ENCODE measurements around the gene KRTAP2-1.
"Not testable (repeated sequence)": the region's sequence is repeated elsewhere in the genome, so short reads cannot be mapped to it uniquely, and the experiment has no call there.

The KRTAP2-1 gene, protein sequence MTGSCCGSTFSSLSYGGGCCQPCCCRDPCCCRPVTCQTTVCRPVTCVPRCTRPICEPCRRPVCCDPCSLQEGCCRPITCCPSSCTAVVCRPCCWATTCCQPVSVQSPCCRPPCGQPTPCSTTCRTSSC

GRCh38 chr17:41046735-41047465 is at the start of gene KRTAP2-1:
Gene KRTAP2-1, minus strand, starts transcription at chr17:41047316. Its CDS starts 49 bp downstream, at chr17:41047267.
- not testable (repeated sequence) for DNase-seq (ENCODE audit: extremely low read depth in 1 of 2, low read depth in 1 of 2)

DNA sequence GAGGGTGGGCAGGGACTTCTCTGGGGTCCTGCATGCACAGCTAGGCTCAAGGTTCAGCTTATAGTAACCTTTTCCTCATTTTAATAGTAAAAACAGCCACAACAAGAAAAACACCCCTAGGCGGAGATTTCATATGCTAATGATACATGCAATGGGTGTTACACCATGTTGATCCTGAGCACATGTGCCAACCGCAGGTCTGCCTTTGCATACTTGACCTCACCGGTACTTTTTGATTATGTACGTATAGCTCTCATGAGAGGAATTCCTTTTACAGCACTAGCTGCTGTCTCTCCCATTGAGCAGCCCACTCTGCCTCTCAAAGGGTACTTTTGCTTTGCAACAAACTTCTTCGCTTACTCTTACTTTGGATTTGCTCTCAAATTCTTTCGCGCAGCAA is 48.9 kb upstream of the KRTAP2-1 start:
- DNase-seq (ENCODE audit: extremely low read depth in 1 of 2, low read depth in 1 of 2) = no peak

DNA sequence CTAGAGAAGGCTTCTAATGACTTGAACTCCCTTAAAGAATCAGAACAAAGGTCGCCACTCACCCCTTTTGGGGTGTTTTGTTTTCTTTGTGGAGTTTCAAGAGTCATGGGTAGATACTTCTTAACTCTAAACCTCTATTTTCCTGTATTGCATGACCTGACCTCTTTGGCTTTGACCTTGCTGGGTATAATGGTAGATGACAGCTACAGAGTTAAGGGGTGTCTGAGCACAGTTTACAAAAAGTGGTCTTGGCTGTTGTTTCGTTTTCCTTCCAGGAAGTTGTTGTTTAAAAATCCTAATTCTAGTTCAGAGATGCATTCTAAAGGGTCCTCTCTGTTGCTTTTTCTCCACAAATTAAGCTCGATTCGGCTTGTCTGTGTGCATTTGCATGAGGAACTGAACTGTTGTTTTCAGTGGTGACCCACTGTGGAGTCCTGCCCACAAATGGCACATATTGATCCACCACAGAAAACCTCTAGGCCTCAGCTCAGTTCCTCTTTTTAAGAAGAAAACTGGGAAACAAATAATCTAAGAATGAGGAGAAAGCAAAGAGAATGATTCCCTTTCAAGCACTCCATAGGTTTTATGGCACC is 41.7 kb upstream of the KRTAP2-1 start:
- not testable (repeated sequence) for DNase-seq (ENCODE audit: extremely low read depth in 1 of 2, low read depth in 1 of 2)

DNA sequence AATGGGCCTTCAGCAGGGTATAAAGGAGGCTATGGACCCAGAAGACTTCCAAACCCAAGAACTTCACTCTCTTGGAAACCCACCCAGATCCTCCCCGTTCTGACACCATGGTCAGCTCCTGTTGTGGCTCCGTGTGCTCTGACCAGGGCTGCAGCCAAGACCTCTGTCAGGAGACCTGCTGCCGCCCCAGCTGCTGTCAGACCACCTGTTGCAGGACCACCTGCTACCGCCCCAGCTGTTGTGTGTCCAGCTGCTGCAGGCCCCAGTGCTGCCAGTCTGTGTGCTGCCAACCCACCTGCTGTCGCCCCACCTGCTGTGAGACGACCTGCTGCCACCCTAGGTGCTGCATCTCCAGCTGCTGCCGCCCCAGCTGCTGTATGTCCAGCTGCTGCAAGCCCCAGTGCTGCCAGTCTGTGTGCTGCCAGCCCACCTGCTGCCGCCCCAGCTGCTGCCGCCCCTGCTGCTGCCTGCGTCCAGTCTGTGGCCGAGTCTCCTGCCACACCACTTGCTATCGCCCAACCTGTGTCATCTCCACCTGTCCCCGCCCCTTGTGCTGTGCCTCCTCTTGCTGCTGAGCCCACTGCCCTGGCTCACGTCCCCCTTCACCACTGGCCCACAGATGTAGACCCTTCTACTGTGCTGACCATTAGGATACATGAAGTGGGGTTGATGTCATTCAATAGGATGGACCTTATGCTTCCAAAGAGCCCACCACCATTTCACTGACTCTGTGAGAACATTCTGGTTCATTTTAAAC is 37.2 kb upstream of the KRTAP2-1 start, which contains the start of gene KRTAP4-7:
TSS of gene KRTAP4-7 (plus strand) at position 51 of the 757 bp plus-strand sequence. CDS start at position 108, 57 bp downstream.
- DNase-seq (ENCODE audit: extremely low read depth in 1 of 2, low read depth in 1 of 2) = not testable (repeated sequence)

DNA sequence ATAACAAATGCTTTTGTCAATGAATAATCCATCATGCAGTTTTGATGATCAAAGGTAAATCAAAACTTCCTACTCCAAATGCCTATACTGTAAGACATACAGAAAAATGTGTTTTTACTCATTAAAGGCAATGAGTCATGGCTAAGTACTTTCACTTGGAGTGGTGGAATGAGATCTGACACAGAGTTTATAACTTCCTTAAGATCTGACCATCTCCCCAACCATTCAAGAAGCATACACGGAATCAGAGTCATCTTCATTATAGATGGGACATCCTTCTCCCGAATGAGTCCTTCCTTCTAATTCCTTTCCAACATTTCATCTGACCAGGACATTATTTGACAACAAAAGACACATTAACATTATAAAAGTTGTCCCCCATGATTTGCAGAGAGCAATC is 36.3 kb upstream of the KRTAP2-1 start:
- not testable (repeated sequence) for DNase-seq (ENCODE audit: extremely low read depth in 1 of 2, low read depth in 1 of 2)

DNA sequence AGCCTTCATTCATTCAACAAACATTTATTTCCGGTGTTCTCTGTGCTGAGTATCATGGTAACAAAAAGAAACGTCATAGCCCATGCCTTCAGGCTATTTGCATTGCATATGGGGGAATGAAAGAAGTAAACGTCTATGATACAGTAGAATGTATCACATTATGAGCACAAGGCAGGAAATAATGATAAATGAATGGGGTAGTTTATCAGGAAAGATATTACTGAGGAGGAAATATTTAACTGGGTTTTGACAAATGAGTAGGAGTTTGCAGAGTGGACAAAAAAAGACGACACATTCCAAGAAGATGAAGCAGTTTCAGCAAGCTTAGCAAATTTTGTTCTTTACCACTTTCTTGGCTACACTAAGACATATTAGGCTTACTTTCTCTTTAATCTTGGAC is 35.5 kb upstream of the KRTAP2-1 start:
- no peak for DNase-seq (ENCODE audit: extremely low read depth in 1 of 2, low read depth in 1 of 2)

DNA sequence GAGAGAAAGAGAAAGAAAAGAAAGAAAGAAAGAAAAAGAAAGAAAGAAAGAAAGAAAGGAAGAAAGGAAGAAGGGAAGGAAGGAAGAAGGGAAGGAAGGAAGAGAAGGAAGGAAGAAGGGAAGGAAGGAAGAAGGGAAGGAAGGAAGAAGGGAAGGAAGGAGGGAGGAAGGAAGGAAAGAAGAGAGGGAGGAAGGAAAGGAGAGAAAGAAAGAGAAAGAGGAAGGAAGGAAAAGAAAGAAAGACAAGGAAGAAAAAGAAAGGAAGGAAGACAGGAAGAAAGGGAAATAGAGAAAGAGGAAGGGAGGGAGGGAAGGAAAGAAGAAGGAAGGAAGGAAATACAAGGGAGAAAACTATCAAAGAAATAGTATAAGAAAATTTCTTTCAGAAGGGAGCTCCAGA is 29.7 kb upstream of the KRTAP2-1 start:
- DNase-seq (ENCODE audit: extremely low read depth in 1 of 2, low read depth in 1 of 2) = no peak

DNA sequence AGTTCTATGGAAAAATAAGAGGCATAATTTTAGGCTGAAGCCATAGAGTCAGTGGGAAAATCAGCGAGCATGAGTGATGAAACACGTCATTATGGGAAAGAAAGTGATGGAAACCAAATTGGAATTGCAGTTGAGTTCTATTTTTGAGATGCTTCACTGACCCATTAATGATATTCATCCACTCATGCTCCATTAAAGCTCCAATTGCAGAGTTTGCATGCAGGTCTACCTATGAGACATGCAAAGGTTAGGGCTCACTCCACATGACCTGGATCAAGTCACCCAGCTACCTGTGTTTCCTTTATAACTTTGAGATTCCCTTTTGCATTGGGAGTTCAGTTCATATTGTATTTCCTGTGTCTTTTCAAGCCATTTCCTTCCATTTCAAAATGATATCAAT is 26.6 kb upstream of the KRTAP2-1 start:
- no peak for DNase-seq (ENCODE audit: extremely low read depth in 1 of 2, low read depth in 1 of 2)

- DNase-seq (ENCODE audit: extremely low read depth in 1 of 2, low read depth in 1 of 2) = no peak
Measured at GRCh38 chr17:41071606-41072360, 24.7 kb upstream of the KRTAP2-1 start.

DNA sequence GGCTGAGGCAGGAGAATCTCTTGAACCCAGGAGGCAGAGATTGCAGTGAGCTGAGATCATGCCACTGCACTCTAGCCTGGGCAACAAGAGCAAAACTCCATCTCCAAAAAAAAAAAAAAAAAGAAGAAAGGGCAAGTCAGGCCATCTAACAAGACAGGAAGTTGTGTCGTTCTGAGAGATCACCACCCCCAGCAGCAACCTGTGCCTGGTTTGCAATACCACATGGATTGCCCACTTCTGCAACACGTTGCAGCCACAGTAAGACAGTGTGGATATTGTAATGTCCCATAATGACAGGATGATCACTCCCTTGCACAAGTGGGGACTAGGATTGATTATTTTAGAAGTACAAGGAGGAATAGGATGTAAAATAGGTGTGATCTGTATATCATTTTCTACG is 21.9 kb upstream of the KRTAP2-1 start:
- DNase-seq (ENCODE audit: extremely low read depth in 1 of 2, low read depth in 1 of 2) = no peak

GRCh38 chr17:41067281-41067680 is 20.2 kb upstream of the KRTAP2-1 start:
- DNase-seq (ENCODE audit: extremely low read depth in 1 of 2, low read depth in 1 of 2) = no peak

DNA sequence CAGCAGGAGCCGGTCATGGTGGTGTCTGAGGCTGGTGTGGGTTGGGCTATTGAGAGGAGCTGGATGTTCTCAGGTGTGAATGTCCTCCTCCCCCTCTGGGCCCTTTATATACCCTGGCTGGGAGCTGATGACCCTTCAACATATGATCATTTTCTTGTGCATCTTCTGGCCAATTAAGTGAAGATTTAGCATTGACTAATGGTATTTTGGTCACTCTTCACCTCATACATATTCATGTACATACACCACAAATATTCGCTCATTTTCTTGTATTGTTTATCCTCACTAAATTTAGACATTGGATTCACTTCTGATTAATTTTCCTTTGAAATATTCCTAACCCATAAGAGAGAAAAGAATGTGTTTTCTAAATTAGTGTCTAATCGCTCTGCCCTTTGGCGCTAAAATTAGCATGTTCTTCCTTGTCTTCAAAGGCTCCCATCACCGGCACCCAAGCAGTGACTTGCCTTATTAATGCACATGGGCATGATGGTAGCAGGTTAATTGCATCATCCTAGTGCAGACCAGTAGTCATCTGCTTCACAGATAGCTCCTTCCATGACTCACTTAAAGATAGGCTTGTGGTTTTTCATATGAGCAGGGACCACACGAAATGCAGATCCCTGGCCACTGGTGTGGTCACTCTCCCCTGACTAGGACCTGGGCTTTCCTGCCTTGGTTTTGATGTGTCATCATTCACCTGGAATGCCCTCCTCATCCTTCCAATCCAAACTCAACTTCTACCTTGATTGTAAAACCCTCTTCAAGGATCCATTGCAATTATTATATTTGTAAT is 18.9 kb upstream of the KRTAP2-1 start, which contains the start of gene KRTAP2-4:
TSS of gene KRTAP2-4 (minus strand) at position 51 of the 796 bp plus-strand sequence. CDS start at position 17, 34 bp downstream.
- no peak for DNase-seq (ENCODE audit: extremely low read depth in 1 of 2, low read depth in 1 of 2)

GRCh38 chr17:41065016-41065689 is 18.0 kb upstream of the KRTAP2-1 start:
- DNase-seq (ENCODE audit: extremely low read depth in 1 of 2, low read depth in 1 of 2) = not testable (repeated sequence)

GRCh38 chr17:41064301-41064700 is 17.2 kb upstream of the KRTAP2-1 start:
- no peak for DNase-seq (ENCODE audit: extremely low read depth in 1 of 2, low read depth in 1 of 2)

DNA sequence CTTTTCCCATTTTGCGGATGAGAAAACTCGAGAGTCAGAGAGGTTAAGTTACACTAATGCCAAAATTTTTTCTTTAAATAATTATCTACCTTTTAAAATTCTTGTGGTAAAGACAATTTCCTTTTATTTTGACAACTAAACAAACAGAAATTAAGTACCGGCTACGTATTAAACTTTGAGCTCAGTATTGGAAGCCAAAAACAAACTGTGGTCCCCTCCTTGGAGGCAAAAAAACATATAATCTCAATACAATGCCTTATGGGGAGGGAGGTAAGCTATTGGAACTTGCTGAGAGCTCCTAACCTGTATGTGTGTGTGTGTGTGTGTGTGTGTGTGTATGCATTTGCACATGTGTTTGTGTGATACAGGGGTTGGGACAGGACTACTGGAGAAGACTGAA is 16.3 kb upstream of the KRTAP2-1 start:
- no peak for DNase-seq (ENCODE audit: extremely low read depth in 1 of 2, low read depth in 1 of 2)

- no peak for DNase-seq (ENCODE audit: extremely low read depth in 1 of 2, low read depth in 1 of 2)
Measured at GRCh38 chr17:41061964-41062363, 14.8 kb upstream of the KRTAP2-1 start.

GRCh38 chr17:41060052-41060604 is 13.0 kb upstream of the KRTAP2-1 start, which contains the start of gene KRTAP2-3:
Gene KRTAP2-3, minus strand, starts transcription at chr17:41060114. Its CDS starts 64 bp downstream, at chr17:41060050.
- DNase-seq (ENCODE audit: extremely low read depth in 1 of 2, low read depth in 1 of 2) = no peak

- DNase-seq (ENCODE audit: extremely low read depth in 1 of 2, low read depth in 1 of 2) = not testable (repeated sequence)
Measured at GRCh38 chr17:41059276-41060051, 12.3 kb upstream of the KRTAP2-1 start.
